ENCODE data around the gene KCNH5.

- TF ChIP-seq, protein P1, sequence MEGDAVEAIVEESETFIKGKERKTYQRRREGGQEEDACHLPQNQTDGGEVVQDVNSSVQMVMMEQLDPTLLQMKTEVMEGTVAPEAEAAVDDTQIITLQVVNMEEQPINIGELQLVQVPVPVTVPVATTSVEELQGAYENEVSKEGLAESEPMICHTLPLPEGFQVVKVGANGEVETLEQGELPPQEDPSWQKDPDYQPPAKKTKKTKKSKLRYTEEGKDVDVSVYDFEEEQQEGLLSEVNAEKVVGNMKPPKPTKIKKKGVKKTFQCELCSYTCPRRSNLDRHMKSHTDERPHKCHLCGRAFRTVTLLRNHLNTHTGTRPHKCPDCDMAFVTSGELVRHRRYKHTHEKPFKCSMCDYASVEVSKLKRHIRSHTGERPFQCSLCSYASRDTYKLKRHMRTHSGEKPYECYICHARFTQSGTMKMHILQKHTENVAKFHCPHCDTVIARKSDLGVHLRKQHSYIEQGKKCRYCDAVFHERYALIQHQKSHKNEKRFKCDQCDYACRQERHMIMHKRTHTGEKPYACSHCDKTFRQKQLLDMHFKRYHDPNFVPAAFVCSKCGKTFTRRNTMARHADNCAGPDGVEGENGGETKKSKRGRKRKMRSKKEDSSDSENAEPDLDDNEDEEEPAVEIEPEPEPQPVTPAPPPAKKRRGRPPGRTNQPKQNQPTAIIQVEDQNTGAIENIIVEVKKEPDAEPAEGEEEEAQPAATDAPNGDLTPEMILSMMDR (IDR thresholded peaks at IDR 0.05; ENCODE audit: low read length): no peak
- no peak for TF ChIP-seq EZH2 (optimal IDR thresholded peaks at IDR 0.05; ENCODE audit: low read depth, low read length)
Observed at GRCh38 chr14:62694075-62694474, 351.2 kb downstream of the KCNH5 start.

All from MM.1S (cell line).